Motor neuron (in vitro differentiated cells): ENCODE measurements around the gene AURKB. TPM values are rescaled to one million over a fixed set of nuclear protein-coding genes. Genes with fewer than 3 reads are reported as not detected.
"Not testable (repeated sequence)": the region's sequence is repeated elsewhere in the genome, so short reads cannot be mapped to it uniquely, and the experiment has no call there.

Experiments used
- ATAC-seq, 8 experiments: fragments of 200-7000 bp; cut with Tn5 transposase; replicated peaks in 6 of 8; 2 replicates each; pipeline ENCODE4 v1.8.0; 2021; ENCODE audit warnings: mild to moderate bottlenecking in 8 of 8, moderate library complexity in 8 of 8
- H3K27ac ChIP-seq, 2 donors: fragments of 250-450 bp; sonication (Bioruptor Pico); 2 replicates each; pipeline ENCODE4 v1.9.0; 2021; ENCODE audit warnings: antibody characterized with exemption in 2 of 2, mild to moderate bottlenecking in 2 of 2, moderate library complexity in 1 of 2
- H3K4me1 ChIP-seq, 2 donors: fragments of 250-450 bp; sonication (Bioruptor Pico); replicated peaks in 1 of 2; 2 replicates each; pipeline ENCODE4 v1.6.1; 2021; ENCODE audit warnings: antibody characterized with exemption in 2 of 2, mild to moderate bottlenecking in 2 of 2, moderate library complexity in 1 of 2
- H3K4me3 ChIP-seq, 5 donors: fragments of 250-450 bp; sonication (Bioruptor Pico); 2 replicates each; pipeline ENCODE4 v1.9.0; 2021; ENCODE audit warnings: antibody characterized with exemption in 5 of 5, mild to moderate bottlenecking in 5 of 5, moderate library complexity in 4 of 5
- WGBS, 10 experiments: fragments of 450-650 bp; shearing (Covaris generic); methylation state at CpG; one replicate each; pipeline ENCODE4 v1.0.0; 2022; 5-methylcytosine and 5-hydroxymethylcytosine counted together
- in situ Hi-C, 9 experiments: fragments of 400-800 bp; cut with MboI; loops; one replicate each; pipeline ENCODE4 v1.15.0; 2021; ENCODE audit warnings: low sequenced_read_pairs in 9 of 9, low pct_unique_long_range_greater_than_20kb in 2 of 9; ENCODE audit not compliant: unreplicated experiment in 9 of 9
- total RNA-seq, 8 experiments: library from RNA; unstranded; fragments of 300-600 nt; gene quantifications; 2 replicates each; pipeline versions ENCODE4 v1.2.3 to v1.2.4, GENCODE V29; 2022

AURKB gene
- total RNA-seq: 10 to 100 TPM in 3 of 8 experiments, 1 to 10 TPM in 4, under 1 TPM in 1; 0.71 to 70.7 (median 3.0) TPM

DNA sequence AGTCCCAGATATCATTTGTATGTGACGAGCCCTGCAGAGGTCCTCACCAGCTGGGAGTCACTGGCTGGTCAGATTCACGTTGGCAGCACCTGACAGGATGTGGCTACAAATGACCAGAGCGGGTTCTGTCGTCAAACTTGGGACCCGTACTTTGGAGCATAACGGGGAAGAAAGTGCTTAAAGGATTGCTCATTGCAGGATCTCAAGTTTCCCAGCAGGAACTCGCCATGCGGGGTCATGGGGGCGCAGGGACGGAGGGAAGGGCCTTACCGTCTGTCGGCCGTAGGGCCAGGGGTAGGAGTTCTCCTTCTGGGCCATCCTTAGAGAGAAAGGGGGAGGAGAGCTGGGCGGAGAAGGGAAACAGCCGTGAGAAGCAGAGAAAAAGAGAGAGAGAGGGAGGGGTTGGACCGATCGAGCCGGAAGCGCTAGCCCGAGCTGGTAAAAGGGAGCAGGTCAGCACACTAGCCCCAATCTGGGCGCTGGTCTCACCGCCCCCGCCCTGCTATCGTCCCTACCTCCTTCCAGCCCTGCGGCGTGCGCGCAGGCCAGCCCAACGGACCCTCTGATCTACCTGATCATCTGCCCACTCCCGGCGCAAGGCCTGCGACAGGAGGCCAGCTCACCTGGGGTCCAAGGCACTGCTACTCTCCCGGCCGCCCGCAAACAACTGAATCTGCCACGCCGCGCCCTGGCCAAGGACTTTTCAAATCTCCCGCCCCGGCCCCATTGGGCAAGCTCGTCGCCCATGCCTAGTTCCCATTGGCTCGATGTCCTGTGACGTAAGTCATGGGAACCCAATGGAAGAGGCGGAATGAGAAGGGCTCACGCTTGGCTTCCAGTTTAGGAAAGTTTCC, at the start of gene AURKB:
AURKB (minus strand) TSS at position 669 of the 854 bp plus-strand sequence; CDS start at position 318, 351 bp downstream.
- H3K4me3 ChIP-seq: peak within 1 kb of the TSS; percentile 30 to 51 (median 39)
- in situ Hi-C loops: no loop called here
- 0 to 6% (median 0%) methylated on average over 2 to 23 of the region's 46 CpGs for WGBS, 10 experiments
- no peaks in the 10 kb centered on the region for H3K4me1 ChIP-seq
- H3K27ac ChIP-seq: peak within 1 kb of the TSS in 1 of 2 donors; percentile 58
- peak; percentile 98 to 100 (median 99) for ATAC-seq

DNA sequence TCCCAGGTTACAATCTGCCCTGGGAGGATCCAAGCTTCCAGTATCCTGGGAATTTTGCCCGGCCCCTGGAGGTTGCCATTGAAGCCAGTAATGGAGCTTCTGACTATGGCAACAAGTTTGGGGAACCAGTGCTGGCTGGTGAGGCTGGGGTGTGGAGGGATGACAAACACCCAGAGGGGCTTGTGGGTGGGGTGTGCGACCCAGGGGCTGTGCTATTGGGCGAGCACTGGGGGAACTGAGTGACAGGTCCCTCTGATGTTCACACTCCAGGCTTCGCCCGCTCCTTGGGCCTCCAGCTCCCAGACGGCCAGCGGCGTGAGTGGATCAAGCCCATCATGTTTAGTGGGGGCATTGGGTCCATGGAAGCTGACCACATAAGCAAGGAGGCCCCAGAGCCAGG, 47.4 kb upstream of the AURKB start:
- no CpG with 5 or more reads among the region's 8 CpGs for WGBS, 10 experiments

DNA sequence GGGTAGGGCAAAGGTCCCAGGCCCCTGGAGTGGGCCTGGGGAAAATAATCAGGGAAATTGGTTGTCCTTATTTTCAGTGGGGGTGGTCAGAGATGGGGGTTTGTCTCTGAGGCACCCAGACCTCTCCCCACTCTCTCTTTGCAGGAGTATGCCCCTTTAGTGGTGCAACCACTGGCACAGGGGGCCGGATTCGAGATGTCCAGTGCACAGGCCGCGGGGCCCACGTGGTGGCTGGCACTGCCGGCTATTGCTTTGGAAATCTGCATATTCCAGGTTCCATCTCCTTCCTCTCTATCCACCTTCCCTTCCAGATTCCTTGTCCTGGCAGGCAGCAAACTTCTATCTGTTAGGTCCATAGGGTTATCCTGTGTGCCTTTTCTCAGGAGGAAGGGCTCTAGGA, 46.3 kb upstream of the AURKB start:
- 100% methylated on average over 1 of the region's 6 CpGs; no CpG with 5 or more reads in 8 of the 10 experiments for WGBS, 10 experiments
- Histone ChIP-seq H3K27ac (no peak overlapping the region), H3K4me3 (no peak overlapping the region), H3K4me1 (no peaks in the 10 kb centered on the region)
- no peak for ATAC-seq
- in situ Hi-C loops: no loop called here

More for the DNA sequence above, 47.4 kb upstream of the AURKB start:
- Histone ChIP-seq H3K4me1 (no peaks in the 10 kb centered on the region), H3K27ac (no peak overlapping the region), H3K4me3 (no peak overlapping the region)
- in situ Hi-C loops: no loop called here
- ATAC-seq: no peak

DNA sequence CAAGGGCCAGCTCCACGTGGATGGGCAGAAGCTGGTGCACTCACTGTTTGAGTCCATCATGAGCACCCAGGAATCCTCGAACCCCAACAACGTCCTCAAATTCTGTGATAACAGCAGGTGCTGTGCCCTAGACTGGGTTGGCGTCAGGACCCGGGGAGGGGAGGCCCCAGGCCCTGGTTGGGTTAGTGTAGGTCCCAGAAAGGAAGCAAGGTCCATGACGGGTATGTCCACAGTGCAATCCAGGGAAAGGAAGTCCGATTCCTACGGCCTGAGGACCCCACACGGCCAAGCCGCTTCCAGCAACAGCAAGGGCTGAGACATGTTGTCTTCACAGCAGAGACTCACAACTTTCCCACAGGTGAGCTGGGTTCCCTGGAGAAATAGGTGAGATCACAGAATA, 45.9 kb upstream of the AURKB start:
- no peak overlapping the region for H3K4me3 ChIP-seq
- H3K27ac ChIP-seq: no peak overlapping the region
- H3K4me1 ChIP-seq: no peaks in the 10 kb centered on the region
- WGBS, 10 experiments: 87 to 94% (median 91%) methylated on average over 2 to 7 of the region's 10 CpGs; no CpG with 5 or more reads in 4 of the 10 experiments
- in situ Hi-C loops: no loop called here
- no peak for ATAC-seq

DNA sequence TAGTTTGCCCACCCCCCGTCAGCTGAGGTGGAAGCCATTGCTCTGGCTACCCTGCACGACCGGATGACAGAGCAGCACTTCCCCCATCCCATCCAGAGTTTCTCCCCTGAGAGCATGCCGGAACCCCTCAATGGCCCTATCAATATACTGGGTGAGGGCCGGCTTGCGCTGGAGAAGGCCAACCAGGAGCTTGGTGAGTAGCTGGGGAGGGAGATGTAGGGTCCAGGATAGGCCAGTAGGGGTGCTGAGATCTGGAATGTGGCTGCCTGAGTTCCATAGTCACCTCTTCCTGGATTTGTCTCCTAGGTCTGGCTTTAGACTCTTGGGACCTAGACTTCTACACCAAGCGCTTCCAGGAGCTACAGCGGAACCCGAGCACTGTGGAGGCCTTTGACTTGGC, 45.1 kb upstream of the AURKB start:
- WGBS, 10 experiments: 100% methylated on average over 3 of the region's 9 CpGs; no CpG with 5 or more reads in 8 of the 10 experiments
- peak in 1 of 8 experiments; percentile 50 for ATAC-seq

GRCh38 chr17:8254881-8255280, 44.5 kb upstream of the AURKB start:
- no peak overlapping the region for H3K4me3 ChIP-seq
- in situ Hi-C loops: no loop called here
- peaks cover 4 to 5% of the 10 kb centered on the region in 2 donors for H3K4me1 ChIP-seq
- WGBS, 10 experiments: 80 to 100% (median 95%) methylated on average over 1 to 11 of the region's 11 CpGs; no CpG with 5 or more reads in 3 of the 10 experiments
- no peak overlapping the region for H3K27ac ChIP-seq
- ATAC-seq: no peak

More for the DNA sequence above, 45.1 kb upstream of the AURKB start:
- Histone ChIP-seq H3K4me1 (no peaks in the 10 kb centered on the region), H3K4me3 (no peak overlapping the region), H3K27ac (no peak overlapping the region)
- in situ Hi-C loops: no loop called here

- Histone ChIP-seq H3K4me1 (peaks cover 6 to 7% of the 10 kb centered on the region in 2 donors), H3K4me3 (no peak overlapping the region), H3K27ac (no peak overlapping the region)
- WGBS, 10 experiments: 40 to 100% (median 91%) methylated on average over 1 to 5 of the region's 8 CpGs; no CpG with 5 or more reads in 7 of the 10 experiments
- in situ Hi-C loops: no loop called here
- no peak for ATAC-seq
These were observed 43.4 kb upstream of the AURKB start for GRCh38 chr17:8253801-8254200.

GRCh38 chr17:8251411-8251810, 41.0 kb upstream of the AURKB start:
- in situ Hi-C loops, H3K4me1 ChIP-seq, H3K27ac ChIP-seq, H3K4me3 ChIP-seq, ATAC-seq: not testable (repeated sequence)
- WGBS, 10 experiments: 90 to 100% (median 100%) methylated on average over 1 to 2 of the region's 2 CpGs; no CpG with 5 or more reads in 6 of the 10 experiments

DNA sequence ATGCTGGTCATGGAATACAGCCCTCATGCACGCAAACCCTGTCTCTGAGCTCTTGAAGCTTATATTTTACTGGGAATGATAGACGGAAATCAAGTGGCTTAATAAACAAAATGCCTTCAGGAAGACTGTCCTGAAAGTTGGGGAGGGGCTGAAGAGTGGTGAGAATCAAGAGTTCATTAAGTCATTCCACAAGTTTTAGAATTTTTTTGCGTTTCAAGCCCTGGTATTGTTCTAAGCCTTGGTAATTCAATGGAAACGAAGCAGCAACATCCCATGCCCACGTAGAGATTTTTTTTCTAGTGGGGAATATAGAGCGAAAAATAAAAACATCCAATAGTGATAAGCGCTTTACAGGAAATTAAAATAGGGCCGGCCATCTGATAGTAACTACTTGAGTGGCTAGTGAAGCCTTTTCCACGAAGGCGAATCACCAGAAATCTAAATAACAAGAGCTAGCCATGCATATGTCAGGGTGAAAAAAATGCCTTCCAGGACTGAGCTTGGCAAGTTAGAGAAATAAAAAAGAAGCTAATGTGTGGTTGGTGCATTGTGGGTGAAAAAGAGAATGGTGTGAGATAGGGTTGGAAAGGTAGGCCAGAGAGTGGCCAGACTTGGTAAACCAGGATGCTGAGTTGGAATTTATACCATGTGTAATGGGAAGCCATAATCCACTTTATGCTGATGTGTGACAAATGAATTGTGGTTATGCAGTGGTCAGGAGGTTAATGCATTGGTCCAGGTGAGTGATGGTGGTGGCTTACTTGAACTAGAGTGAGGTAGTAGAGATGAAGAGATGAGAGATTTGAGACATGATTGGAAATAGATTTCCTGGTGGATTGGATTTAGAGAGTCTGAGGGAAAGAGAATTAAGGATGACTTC, 39.5 kb upstream of the AURKB start:
- H3K4me1 ChIP-seq: peaks cover 6 to 7% of the 10 kb centered on the region in 2 donors
- WGBS, 10 experiments: 0 to 17% (median 6%) methylated on average over 1 to 9 of the region's 10 CpGs
- H3K4me3 ChIP-seq: peak overlapping the region; percentile 52 to 83 (median 69)
- in situ Hi-C loops: no loop called here
- H3K27ac ChIP-seq: peak overlapping the region; percentile 90 to 93
- ATAC-seq: no peak

- Histone ChIP-seq H3K4me3 (peak within 1 kb of the TSS; percentile 52 to 83 (median 69)), H3K27ac (peak within 1 kb of the TSS; percentile 90 to 93), H3K4me1 (peaks cover 6 to 7% of the 10 kb centered on the region in 2 donors)
- 0 to 7% (median 0%) methylated on average over 2 to 23 of the region's 58 CpGs; no CpG with 5 or more reads in 3 of the 10 experiments for WGBS, 10 experiments
- ATAC-seq: peak; percentile 56 to 84 (median 74)
- in situ Hi-C loops: no loop called here
These were observed 38.6 kb upstream of the AURKB start, which contains the start of gene PFAS for GRCh38 chr17:8248751-8249607. Gene PFAS, plus strand, starts transcription at chr17:8249289. Its CDS starts 4,649 bp downstream, at chr17:8253938.

DNA sequence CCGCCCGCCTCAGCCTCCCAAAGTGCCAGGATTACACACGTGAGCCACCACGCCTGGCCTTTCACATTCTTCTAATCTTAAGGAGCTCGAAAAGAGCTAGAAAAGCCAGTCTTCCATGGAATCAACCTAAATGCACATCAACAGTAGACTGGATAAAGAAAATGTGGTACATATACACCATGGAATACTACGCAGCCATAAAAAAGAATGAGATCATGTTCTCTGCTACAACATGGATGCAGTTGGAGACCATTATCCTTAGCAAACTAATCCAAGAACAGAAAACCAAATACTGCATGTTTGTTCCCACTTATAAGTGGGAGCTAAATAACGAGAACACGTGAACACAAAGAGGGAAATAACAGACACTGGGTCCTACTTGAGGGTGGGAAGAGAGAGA, 34.4 kb upstream of the AURKB start:
- in situ Hi-C loops: no loop called here
- no peak overlapping the region for H3K27ac ChIP-seq
- no peak for ATAC-seq
- no peak overlapping the region for H3K4me3 ChIP-seq
- peaks cover under 1 to 1% of the 10 kb centered on the region in 2 donors for H3K4me1 ChIP-seq
- WGBS, 10 experiments: 88 to 100% (median 100%) methylated on average over 2 to 6 of the region's 8 CpGs; no CpG with 5 or more reads in 1 of the 10 experiments

DNA sequence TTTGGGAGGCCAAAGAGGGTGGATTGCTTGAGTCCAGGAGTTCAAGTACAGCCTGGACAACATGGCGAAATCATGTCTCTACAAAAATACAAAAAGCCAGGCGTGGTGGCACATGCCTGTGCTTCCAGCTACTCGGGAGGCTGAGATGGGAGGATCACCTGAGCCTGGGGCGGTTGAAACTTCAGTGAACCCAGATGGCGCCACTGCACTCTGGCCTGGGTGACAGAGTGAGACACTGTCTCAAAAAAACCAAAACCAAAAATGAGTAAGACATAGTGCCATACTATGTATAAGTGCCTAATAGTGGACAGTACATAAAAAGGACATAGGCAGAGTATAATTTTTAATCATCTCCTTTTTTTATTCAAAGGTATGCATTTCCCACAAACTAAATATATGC, 33.5 kb upstream of the AURKB start:
- in situ Hi-C loops: no loop called here
- 89 to 100% (median 94%) methylated on average over 2 to 5 of the region's 5 CpGs; no CpG with 5 or more reads in 2 of the 10 experiments for WGBS, 10 experiments

More for the DNA sequence above, 33.5 kb upstream of the AURKB start:
- no peaks in the 10 kb centered on the region for H3K4me1 ChIP-seq
- no peak for ATAC-seq
- H3K4me3 ChIP-seq: no peak overlapping the region
- no peak overlapping the region for H3K27ac ChIP-seq
